OCI-LY7 (cell line): Measurements from ENCODE around the gene LPP.

Source experiments
- EZH2phosphoT487 ChIP-seq: fragments of 200-600 bp; sonication (generic); IDR thresholded peaks from 2 replicates; pipeline ENCODE4 v1.6.1; 2018; ENCODE audit warnings: low read depth, borderline replicate concordance, mild to moderate bottlenecking, mixed run types, antibody characterized with exemption, low read length, moderate library complexity, mixed read lengths
- TF ChIP-seq, protein P1 (sequence below): fragments of 200-600 bp; sonication (generic); conservative IDR thresholded peaks from 2 replicates; pipeline ENCODE4 v1.5.1; 2014; ENCODE audit warnings: mild to moderate bottlenecking, antibody characterized with exemption, low read length, moderate library complexity, mixed read lengths

DNA sequence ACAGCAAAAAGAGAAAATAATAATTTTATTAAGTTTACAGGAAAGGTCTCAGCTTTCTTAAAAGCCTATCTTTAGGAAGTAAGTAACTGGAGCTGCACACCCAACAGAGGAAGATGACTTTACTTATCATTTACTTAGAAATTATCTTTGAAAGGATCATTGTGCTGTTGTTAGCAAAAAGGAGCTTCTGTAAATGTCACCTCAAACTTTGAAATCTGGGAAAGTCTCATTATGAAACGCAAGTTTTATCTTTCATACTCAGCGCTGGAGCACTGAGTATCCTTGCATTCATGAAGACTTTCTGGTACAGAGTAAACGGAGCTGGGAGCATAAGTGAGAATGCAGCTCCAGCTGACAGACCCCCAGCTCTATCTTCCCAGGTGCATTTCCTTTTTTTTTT is 526.6 kb downstream of the LPP start:
- TF ChIP-seq, protein P1, sequence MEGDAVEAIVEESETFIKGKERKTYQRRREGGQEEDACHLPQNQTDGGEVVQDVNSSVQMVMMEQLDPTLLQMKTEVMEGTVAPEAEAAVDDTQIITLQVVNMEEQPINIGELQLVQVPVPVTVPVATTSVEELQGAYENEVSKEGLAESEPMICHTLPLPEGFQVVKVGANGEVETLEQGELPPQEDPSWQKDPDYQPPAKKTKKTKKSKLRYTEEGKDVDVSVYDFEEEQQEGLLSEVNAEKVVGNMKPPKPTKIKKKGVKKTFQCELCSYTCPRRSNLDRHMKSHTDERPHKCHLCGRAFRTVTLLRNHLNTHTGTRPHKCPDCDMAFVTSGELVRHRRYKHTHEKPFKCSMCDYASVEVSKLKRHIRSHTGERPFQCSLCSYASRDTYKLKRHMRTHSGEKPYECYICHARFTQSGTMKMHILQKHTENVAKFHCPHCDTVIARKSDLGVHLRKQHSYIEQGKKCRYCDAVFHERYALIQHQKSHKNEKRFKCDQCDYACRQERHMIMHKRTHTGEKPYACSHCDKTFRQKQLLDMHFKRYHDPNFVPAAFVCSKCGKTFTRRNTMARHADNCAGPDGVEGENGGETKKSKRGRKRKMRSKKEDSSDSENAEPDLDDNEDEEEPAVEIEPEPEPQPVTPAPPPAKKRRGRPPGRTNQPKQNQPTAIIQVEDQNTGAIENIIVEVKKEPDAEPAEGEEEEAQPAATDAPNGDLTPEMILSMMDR, result no peak
- no peak for TF ChIP-seq EZH2phosphoT487
